GM12801 (cell line): ENCODE measurements around the gene TRH.

Source experiments
- TF ChIP-seq, protein P1 (sequence below): IDR thresholded peaks from one replicate; pipeline ENCODE4 v1.5.1; 2011; ENCODE audit warnings: control low read depth; ENCODE audit not compliant: insufficient read length; ENCODE audit errors: extremely low read depth

Gene TRH

DNA sequence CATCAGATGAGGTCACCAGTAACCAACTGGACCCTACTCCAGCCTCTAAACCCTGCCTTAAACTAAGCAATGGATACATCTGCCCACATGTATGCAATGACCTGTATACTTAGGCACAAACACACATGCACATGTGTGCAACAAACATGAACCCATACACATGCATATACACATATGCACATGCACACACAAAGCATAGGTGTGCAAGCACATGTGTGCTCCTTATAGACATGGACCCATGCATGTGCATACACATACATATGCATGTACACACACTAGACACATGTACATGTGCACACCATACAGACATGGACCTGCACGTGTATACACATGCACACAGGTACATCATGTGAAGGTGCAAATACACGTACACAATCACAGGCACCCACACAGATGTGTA, 8.6 kb upstream of the TRH start:
- TF ChIP-seq, protein P1, sequence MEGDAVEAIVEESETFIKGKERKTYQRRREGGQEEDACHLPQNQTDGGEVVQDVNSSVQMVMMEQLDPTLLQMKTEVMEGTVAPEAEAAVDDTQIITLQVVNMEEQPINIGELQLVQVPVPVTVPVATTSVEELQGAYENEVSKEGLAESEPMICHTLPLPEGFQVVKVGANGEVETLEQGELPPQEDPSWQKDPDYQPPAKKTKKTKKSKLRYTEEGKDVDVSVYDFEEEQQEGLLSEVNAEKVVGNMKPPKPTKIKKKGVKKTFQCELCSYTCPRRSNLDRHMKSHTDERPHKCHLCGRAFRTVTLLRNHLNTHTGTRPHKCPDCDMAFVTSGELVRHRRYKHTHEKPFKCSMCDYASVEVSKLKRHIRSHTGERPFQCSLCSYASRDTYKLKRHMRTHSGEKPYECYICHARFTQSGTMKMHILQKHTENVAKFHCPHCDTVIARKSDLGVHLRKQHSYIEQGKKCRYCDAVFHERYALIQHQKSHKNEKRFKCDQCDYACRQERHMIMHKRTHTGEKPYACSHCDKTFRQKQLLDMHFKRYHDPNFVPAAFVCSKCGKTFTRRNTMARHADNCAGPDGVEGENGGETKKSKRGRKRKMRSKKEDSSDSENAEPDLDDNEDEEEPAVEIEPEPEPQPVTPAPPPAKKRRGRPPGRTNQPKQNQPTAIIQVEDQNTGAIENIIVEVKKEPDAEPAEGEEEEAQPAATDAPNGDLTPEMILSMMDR, result no peak

DNA sequence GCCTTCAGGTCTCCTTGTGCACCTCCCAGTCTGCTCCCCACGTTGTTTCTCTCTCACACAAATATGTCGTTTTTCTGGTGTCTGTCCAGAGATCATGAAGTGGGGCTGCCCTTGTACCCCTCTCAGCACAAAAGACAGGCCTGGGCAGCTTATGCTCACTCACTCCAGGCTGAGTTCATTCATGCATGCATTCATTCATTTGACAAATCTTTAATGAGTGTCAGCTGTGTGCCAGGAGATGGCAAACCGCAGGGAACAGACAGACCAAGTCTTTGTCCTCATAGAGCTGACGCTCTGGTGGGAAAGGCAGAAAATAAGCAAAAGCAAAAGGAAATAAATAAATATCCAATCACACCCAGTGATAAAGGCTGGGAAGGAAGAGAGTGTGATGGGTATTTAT, 7.6 kb upstream of the TRH start:
- TF ChIP-seq, protein P1, result no peak

DNA sequence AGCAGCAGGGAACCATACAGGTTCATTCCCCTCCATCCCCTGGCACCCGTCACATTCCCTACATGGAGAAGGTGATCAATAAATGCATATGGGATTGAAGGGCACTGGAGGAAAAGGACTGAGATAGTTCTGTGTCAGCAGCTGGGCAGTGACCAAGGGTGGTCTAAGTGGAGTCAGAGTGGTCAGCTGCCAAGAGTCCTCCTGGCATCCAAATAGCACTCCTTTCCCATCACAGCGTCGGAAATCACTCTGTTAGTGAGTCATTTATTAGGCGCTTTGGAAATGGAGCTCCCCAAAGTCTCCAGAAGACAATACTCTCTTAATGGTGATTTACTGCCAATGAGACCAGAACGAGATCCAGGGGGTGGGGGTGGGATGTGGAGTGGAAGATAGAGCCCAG, 6.8 kb upstream of the TRH start:
- TF ChIP-seq, protein P1, result no peak

DNA sequence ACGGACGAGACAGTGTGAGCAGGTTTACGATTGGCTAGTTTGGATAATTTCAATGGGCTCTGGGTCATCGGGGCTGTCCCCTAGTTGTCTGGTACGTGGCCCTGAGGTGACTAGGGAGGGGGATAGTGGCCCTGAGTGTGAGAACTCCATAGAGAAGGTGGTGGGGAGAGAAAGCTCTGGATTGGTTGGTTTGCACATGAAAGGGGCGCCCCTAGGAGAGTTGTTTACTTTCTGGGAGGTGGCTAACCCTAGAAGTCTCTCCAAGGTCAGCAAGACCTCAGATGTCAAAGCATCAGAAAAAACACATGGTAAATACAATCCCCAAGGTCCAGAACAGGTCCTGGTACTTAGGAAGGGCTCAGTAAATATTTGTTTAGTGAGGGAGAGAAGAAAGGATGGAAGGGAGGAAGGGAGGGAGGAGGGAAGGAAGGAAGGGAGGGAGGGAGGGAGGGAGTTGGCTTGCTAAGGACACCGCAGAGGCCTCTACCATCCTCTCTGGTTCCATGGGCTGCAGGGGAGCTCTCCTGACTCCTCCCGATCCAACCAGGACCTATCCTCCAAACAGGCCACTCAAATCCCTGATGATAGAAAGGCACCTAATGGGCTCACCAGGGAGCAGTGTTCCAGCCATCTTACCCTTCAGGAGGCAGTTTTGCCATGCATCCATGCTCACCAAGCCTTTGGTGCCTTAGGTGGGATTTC, 3.0 kb upstream of the TRH start:
- TF ChIP-seq, protein P1, result no peak

DNA sequence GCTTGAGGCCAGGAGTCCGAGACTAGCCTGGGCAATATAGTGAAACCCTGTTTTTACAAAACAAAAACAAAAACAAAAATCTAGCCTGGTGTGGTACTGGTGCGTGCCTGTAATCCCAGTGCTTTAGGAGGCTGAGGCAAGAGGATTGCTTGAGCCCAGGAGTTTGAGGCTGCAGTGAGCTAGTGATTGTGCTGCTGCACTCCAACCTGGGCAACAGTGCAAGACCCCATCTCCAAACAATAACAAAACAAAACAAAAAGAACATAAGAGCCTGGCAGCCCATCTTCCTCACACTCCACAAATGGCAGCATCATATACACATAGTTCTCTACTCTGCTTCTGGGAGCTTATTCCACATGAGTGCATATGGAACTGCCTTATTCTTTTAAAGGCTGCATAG, 2.2 kb upstream of the TRH start:
- TF ChIP-seq, protein P1, result no peak

DNA sequence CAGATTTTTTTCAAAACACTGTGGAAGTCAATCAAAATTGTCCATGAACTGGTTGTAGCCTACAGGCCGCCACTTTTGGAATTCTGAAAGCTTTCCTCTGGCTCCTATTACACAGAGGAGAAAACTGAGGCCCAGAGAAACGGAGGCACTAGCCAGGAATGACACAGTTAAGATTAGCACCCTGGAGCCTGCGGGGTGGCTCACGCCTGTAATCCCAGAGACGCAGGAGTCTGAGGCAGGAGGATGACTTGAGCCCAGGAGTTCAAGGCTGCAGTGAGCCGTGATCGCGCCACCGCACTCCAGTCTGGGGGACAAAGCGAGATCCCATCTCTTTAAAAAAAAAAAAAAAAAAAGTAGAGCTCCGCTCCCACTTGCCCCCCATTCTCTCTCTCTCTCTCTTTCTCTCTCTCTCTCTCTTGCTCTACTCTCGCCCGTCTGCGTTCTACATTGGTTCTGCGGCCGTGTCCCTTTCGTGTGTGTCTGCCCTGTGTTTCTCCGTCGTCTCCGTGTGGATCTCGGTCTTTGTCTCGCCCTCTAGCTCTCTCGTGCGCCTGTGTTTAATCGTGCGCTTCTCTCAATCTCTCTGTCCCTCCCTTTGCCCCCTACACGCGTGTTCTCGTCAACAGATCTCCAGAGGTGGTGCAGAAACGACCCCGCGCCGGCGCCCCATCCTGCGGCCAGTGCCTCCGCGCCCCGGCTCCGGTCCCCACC, 512 bp upstream of the TRH start:
- TF ChIP-seq, protein P1, result no peak

DNA sequence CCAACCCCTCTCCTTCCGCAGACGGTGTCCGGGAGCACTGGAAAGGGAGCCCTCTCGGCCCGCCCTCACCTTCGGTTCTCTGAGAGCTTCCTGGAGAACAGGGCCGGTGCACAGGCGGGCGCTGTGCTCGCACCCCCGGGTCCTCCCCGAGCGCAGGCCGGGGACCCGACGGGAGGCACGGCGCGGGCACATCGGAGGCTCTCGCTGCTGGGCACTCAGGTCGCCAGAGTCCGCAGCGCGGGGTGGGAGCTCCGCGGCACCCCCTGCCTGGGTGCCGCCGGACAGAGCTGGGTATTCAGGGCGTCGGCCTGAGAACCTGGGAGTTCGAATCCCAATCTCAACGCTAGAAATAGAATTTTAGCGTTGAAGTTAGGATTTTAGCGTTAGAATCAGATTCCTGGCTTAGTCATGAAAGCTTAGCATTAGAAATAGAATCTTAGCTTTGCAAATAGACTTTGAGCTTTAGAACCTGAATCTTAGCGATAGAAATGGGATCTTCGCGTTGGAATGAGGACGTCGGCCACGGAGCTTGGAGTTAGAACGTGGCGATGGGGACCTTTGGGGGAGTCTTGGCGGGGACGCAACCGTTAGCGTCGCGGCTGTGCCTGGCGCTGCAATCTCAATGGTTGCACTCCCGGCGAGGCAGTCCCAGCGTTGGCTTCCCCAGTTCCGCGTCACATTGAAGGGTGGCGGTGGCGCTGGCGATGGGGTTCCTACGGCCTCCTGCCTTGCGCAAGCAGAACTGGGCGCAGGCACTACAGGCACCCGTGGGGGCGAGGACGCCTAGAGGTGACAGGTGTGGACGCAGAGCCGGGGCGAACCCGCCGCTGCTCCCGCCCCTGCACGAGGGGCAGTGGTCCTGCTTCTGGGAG, 549 bp downstream of the TRH start:
- TF ChIP-seq, protein P1, result no peak
